NCI-H526 treated with DMSO at 0.1 percent for 48 hours (cell line): ENCODE data around the gene ZIC3.

Experiments used
- DNase-seq: peaks from one replicate; lab custom pipeline; 2025; lab: John Stamatoyannopoulos, UW

Gene ZIC3

GRCh38 chrX:137574102-137574783, 8.3 kb downstream of the ZIC3 start:
- DNase-seq: no peak

- no peak for DNase-seq
Measured at GRCh38 chrX:137574784-137575293, 8.9 kb downstream of the ZIC3 start.

- DNase-seq: no peak
Measured at GRCh38 chrX:137575596-137576255, 9.8 kb downstream of the ZIC3 start.

GRCh38 chrX:137587151-137587550, 21.2 kb downstream of the ZIC3 start:
- DNase-seq: no peak

GRCh38 chrX:137600769-137601168, 34.8 kb downstream of the ZIC3 start:
- DNase-seq: no peak
